ENCODE results near the gene AKAP13.

GRCh38 chr15:85600001-85600400, 219.6 kb downstream of the AKAP13 start:
- TF ChIP-seq PHF8 (conservative IDR thresholded peaks at IDR 0.05; ENCODE audit: low read depth, low read length) (no peak), NRF1 (IDR thresholded peaks at IDR 0.05; ENCODE audit: low read depth, low read length) (no peak), POLR2AphosphoS5 (IDR thresholded peaks at IDR 0.05; ENCODE audit: low read depth, low read length) (no peak)

All from H1 (cell line).